Neuronal stem cell (in vitro differentiated cells): ENCODE data around the gene CD276.
A peak's percentile ranks its signal among the peaks of the same experiment; 100 is the strongest.

ENCODE experiments used
- DNase-seq: peaks from one replicate; pipeline ENCODE4 v3.0.0-alpha.2; 2013; ENCODE audit warnings: low spot score
- H2AFZ ChIP-seq: one replicate; pipeline ENCODE4 v1.6.1; 2013; ENCODE audit warnings: mild to moderate bottlenecking, low read length, inconsistent platforms
- H2AK5ac ChIP-seq: 2 replicates; pipeline ENCODE4 v1.6.1; 2013; ENCODE audit warnings: low read depth, mild to moderate bottlenecking, inconsistent platforms, low read length, moderate library complexity, mixed read lengths
- H2BK120ac ChIP-seq: 2 replicates; pipeline ENCODE4 v1.6.1; 2013; ENCODE audit warnings: low read depth, mild to moderate bottlenecking, inconsistent platforms, low read length, moderate library complexity, mixed read lengths
- H2BK12ac ChIP-seq: one replicate; pipeline ENCODE4 v1.6.1; 2013; ENCODE audit warnings: low read length, inconsistent platforms
- H2BK15ac ChIP-seq: 2 replicates; pipeline ENCODE4 v1.6.1; 2013; ENCODE audit warnings: mild to moderate bottlenecking, low read length, inconsistent platforms, mixed read lengths
- H2BK5ac ChIP-seq: one replicate; pipeline ENCODE4 v1.6.1; 2013; ENCODE audit warnings: inconsistent platforms, mild to moderate bottlenecking, low read length, moderate library complexity
- H3K14ac ChIP-seq: one replicate; pipeline ENCODE4 v1.6.1; 2013; ENCODE audit warnings: low read length, inconsistent platforms
- H3K18ac ChIP-seq: 2 replicates; pipeline ENCODE4 v1.6.1; 2013; ENCODE audit warnings: low read length, inconsistent platforms
- H3K23ac ChIP-seq: 2 replicates; pipeline ENCODE4 v1.6.1; 2013; ENCODE audit warnings: low read depth, mild to moderate bottlenecking, mixed read lengths, low read length, inconsistent platforms; ENCODE audit not compliant: poor library complexity
- H3K27ac ChIP-seq: replicated peaks from 3 replicates; pipeline ENCODE4 v1.5.1; 2013; ENCODE audit warnings: low read length, inconsistent platforms
- H3K27me3 ChIP-seq, 3 experiments: 2 replicates each; pipeline ENCODE4 v1.6.1; 2013; ENCODE audit warnings: low read length in 3 of 3, mild to moderate bottlenecking in 2 of 3, inconsistent platforms in 1 of 3, low read depth in 1 of 3, mixed read lengths in 1 of 3, moderate library complexity in 1 of 3; ENCODE audit not compliant: control insufficient read depth in 3 of 3, insufficient read depth in 3 of 3
- H3K36me3 ChIP-seq, 2 donors: replicated peaks in 1 of 2; 2 replicates each; pipeline ENCODE4 v1.6.1; 2013; ENCODE audit warnings: low read length in 2 of 2; ENCODE audit not compliant: control insufficient read depth in 2 of 2, insufficient read depth in 2 of 2
- H3K4ac ChIP-seq: 2 replicates; pipeline ENCODE4 v1.6.1; 2013; ENCODE audit warnings: inconsistent platforms, mild to moderate bottlenecking, low read length, moderate library complexity
- H3K4me1 ChIP-seq, 2 donors: 1 replicate in 1 of 2; 2 replicates in 1 of 2; pipeline ENCODE4 v1.6.1; 2013; ENCODE audit warnings: low read length in 2 of 2, low read depth in 1 of 2; ENCODE audit not compliant: control insufficient read depth in 2 of 2, insufficient read depth in 1 of 2
- H3K4me2 ChIP-seq: one replicate; pipeline ENCODE4 v1.6.1; 2013; ENCODE audit warnings: mild to moderate bottlenecking, low read length, inconsistent platforms; ENCODE audit not compliant: insufficient read depth, poor library complexity, severe bottlenecking
- H3K4me3 ChIP-seq, 2 donors: 2 replicates each; pipeline ENCODE4 v1.5.1; 2013; ENCODE audit warnings: low read length in 2 of 2, mild to moderate bottlenecking in 2 of 2, inconsistent platforms in 1 of 2, moderate library complexity in 1 of 2
- H3K79me1 ChIP-seq: one replicate; pipeline ENCODE4 v1.6.1; 2013; ENCODE audit warnings: low read depth, mild to moderate bottlenecking, inconsistent platforms, low read length, moderate library complexity
- H3K9ac ChIP-seq: one replicate; pipeline ENCODE4 v1.6.1; 2013; ENCODE audit warnings: mild to moderate bottlenecking, low read depth, low read length, inconsistent platforms; ENCODE audit not compliant: poor library complexity
- H3K9me3 ChIP-seq, 2 donors: replicated peaks in 1 of 2; 2 replicates each; pipeline versions ENCODE3 to v1.6.1; 2013; ENCODE audit warnings: low read length in 2 of 2, mild to moderate bottlenecking in 2 of 2, inconsistent platforms in 1 of 2, low read depth in 1 of 2, mixed read lengths in 1 of 2, moderate library complexity in 1 of 2; ENCODE audit not compliant: control insufficient read depth in 2 of 2, insufficient read depth in 1 of 2
- H4K8ac ChIP-seq: one replicate; pipeline ENCODE4 v1.6.1; 2013; ENCODE audit warnings: low read depth, mild to moderate bottlenecking, inconsistent platforms, low read length, moderate library complexity
- H4K91ac ChIP-seq: one replicate; pipeline ENCODE4 v1.6.1; 2013; ENCODE audit warnings: low read length, low read depth, mild to moderate bottlenecking, inconsistent platforms; ENCODE audit not compliant: poor library complexity
- WGBS, 2 donors: extraction: QIAGEN DNeasy Blood & Tissue Kit; methylation state at CpG; one replicate each; pipeline ENCODE4 v1.1.7; 2013; ENCODE audit warnings: missing lambda C conversion rate in 2 of 2, mixed read lengths in 1 of 2; ENCODE audit not compliant: insufficient read length in 2 of 2, insufficient replicate concordance in 1 of 2; ENCODE audit errors: extremely low coverage in 2 of 2; 5-methylcytosine and 5-hydroxymethylcytosine counted together

Gene CD276

GRCh38 chr15:73750951-73751350 is 66.8 kb downstream of the CD276 start:
- H3K18ac ChIP-seq = peak overlapping the region; percentile 77
- H2BK12ac ChIP-seq = peak overlapping the region; percentile 82
- H2BK15ac ChIP-seq = peak overlapping the region; percentile 59
- H3K4me1 ChIP-seq = peaks cover 24 to 41% of the 10 kb centered on the region in 2 donors
- H2AK5ac ChIP-seq = peak overlapping the region; percentile 77
- H3K9ac ChIP-seq = no peak overlapping the region
- H2BK5ac ChIP-seq = no peak overlapping the region
- H3K14ac ChIP-seq = no peak overlapping the region
- H3K36me3 ChIP-seq = no peaks in the 10 kb centered on the region
- no peak overlapping the region for H3K4me3 ChIP-seq
- H2BK120ac ChIP-seq = no peak overlapping the region
- H3K4me2 ChIP-seq = no peak overlapping the region
- no CpG with 5 or more reads among the region's 20 CpGs for WGBS, 2 donors
- H4K91ac ChIP-seq = no peak overlapping the region
- no peak overlapping the region for H2AFZ ChIP-seq
- H3K4ac ChIP-seq = no peak overlapping the region
- no peak overlapping the region for H3K27ac ChIP-seq
- no peaks in the 10 kb centered on the region for H3K79me1 ChIP-seq
- H4K8ac ChIP-seq = peak overlapping the region; percentile 19
- DNase-seq = no peak
- H3K23ac ChIP-seq = no peak overlapping the region
- H3K9me3 ChIP-seq = no peaks in the 10 kb centered on the region
- H3K27me3 ChIP-seq = peaks cover 0 to 24% (median 9%) of the 10 kb centered on the region in 3 experiments

GRCh38 chr15:73751511-73751898 is 67.3 kb downstream of the CD276 start:
- peak overlapping the region; percentile 59 for H2BK15ac ChIP-seq

GRCh38 chr15:73751899-73752805 is 68.0 kb downstream of the CD276 start:
- H3K14ac ChIP-seq = peak overlapping the region; percentile 91
- peak overlapping the region; percentile 97 for H2AFZ ChIP-seq
- H3K4ac ChIP-seq = no peak overlapping the region
- no peak overlapping the region for H2BK120ac ChIP-seq
- H3K18ac ChIP-seq = peak overlapping the region; percentile 96
- peaks cover 0 to 26% (median 9%) of the 10 kb centered on the region in 3 experiments for H3K27me3 ChIP-seq
- no peak overlapping the region for H4K8ac ChIP-seq
- H2BK12ac ChIP-seq = no peak overlapping the region
- H2BK15ac ChIP-seq = peak overlapping the region; percentile 52
- no peaks in the 10 kb centered on the region for H3K36me3 ChIP-seq
- no peaks in the 10 kb centered on the region for H3K79me1 ChIP-seq
- H3K23ac ChIP-seq = peak overlapping the region; percentile 71
- peaks cover 18 to 30% of the 10 kb centered on the region in 2 donors for H3K4me1 ChIP-seq
- WGBS, 2 donors = no CpG with 5 or more reads among the region's 79 CpGs
- peak overlapping the region; percentile 55 to 88 for H3K4me3 ChIP-seq
- H3K27ac ChIP-seq = no peak overlapping the region
- H2BK5ac ChIP-seq = peak overlapping the region; percentile 7
- no peak overlapping the region for H4K91ac ChIP-seq
- H2AK5ac ChIP-seq = peak overlapping the region; percentile 48
- H3K9me3 ChIP-seq = no peaks in the 10 kb centered on the region
- DNase-seq = no peak
- peak overlapping the region; percentile 95 for H3K4me2 ChIP-seq
- H3K9ac ChIP-seq = peak overlapping the region; percentile 74

More at GRCh38 chr15:73751511-73751898, 67.3 kb downstream of the CD276 start:
- Histone ChIP-seq H3K4me1 (peaks cover 23 to 36% of the 10 kb centered on the region in 2 donors), H4K8ac (no peak overlapping the region), H3K23ac (no peak overlapping the region), H3K4me3 (peak overlapping the region; percentile 55 to 70), H3K36me3 (no peaks in the 10 kb centered on the region), H3K9me3 (no peaks in the 10 kb centered on the region), H2BK12ac (no peak overlapping the region), H3K9ac (no peak overlapping the region), H2AFZ (no peak overlapping the region), H3K4me2 (peak overlapping the region; percentile 38), H3K27me3 (peaks cover 0 to 24% (median 9%) of the 10 kb centered on the region in 3 experiments), H2AK5ac (peak overlapping the region; percentile 77), H3K18ac (peak overlapping the region; percentile 77), H2BK120ac (no peak overlapping the region), H3K4ac (no peak overlapping the region), H3K27ac (no peak overlapping the region), H4K91ac (no peak overlapping the region), H3K79me1 (no peaks in the 10 kb centered on the region), H2BK5ac (no peak overlapping the region), H3K14ac (no peak overlapping the region)
- no CpG with 5 or more reads among the region's 9 CpGs for WGBS, 2 donors
- no peak for DNase-seq

GRCh38 chr15:73752806-73753193 is 68.6 kb downstream of the CD276 start:
- peak overlapping the region; percentile 74 for H3K9ac ChIP-seq
- whole genome bisulfite sequencing, 2 donors = no CpG with 5 or more reads among the region's 56 CpGs
- no peak overlapping the region for H3K4ac ChIP-seq
- no peaks in the 10 kb centered on the region for H3K79me1 ChIP-seq
- no peak overlapping the region for H2BK120ac ChIP-seq
- peak overlapping the region; percentile 55 to 88 for H3K4me3 ChIP-seq
- peak overlapping the region; percentile 7 for H2BK5ac ChIP-seq
- H3K27me3 ChIP-seq = peaks cover 0 to 31% (median 9%) of the 10 kb centered on the region in 3 experiments
- H3K27ac ChIP-seq = no peak overlapping the region
- no peak overlapping the region for H2BK12ac ChIP-seq
- H3K4me1 ChIP-seq = peaks cover 18 to 26% of the 10 kb centered on the region in 2 donors
- no peaks in the 10 kb centered on the region for H3K36me3 ChIP-seq
- H3K9me3 ChIP-seq = no peaks in the 10 kb centered on the region
- H4K8ac ChIP-seq = no peak overlapping the region
- peak overlapping the region; percentile 96 for H3K18ac ChIP-seq
- H4K91ac ChIP-seq = no peak overlapping the region
- H3K14ac ChIP-seq = peak overlapping the region; percentile 91
- H2AFZ ChIP-seq = peak overlapping the region; percentile 97
- DNase-seq = no peak
- peak overlapping the region; percentile 52 for H2BK15ac ChIP-seq
- H2AK5ac ChIP-seq = no peak overlapping the region
- H3K4me2 ChIP-seq = peak overlapping the region; percentile 95
- H3K23ac ChIP-seq = no peak overlapping the region
